ENCODE results near the gene EEF1A1.
"Not testable (repeated sequence)": the region's sequence is repeated elsewhere in the genome, so short reads cannot be mapped to it uniquely, and the experiment has no call there.

The EEF1A1 gene

DNA sequence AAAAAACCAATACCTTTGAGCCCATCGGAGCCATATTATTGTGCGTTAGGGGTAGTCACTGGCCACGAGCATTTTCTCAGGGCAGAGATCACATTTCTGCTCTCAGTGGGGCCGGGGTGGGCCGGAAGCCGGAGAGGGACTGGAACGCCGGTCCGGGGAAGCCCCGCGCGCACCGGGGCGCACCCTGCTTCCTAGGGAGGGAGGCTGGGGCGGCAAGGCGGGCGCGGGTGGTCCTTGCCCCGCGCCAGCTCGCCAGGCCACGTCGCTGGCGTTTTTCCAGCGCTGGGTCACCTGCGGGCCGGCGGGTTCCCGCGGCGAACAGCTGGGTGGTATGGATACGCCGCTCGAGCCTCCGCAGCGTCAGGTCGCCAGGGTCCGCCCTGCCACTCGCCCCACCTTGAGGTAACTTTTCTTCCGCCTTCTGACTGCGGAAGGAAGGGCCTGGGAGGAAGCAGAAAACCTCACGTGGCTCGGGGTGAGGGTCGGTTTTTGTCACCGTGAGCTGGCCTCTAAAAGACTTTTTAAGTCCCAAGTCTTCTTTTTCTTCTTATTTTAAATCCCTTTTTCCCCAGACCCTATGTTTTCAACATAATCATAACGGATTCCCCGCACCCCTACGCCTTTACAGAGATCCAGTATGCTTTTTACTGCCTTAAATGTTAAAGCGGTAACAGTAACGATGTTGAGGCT is 2.7 kb upstream of the EEF1A1 start:
- no peak overlapping the region for H3K4me3 ChIP-seq (ENCODE audit: low read length)
- no peaks in the 10 kb centered on the region for H3K27me3 ChIP-seq (ENCODE audit: insufficient read depth, low read length)
- H3K4me1 ChIP-seq (ENCODE audit: insufficient read depth, low read length) = peaks cover 13% of the 10 kb centered on the region
- H3K36me3 ChIP-seq (ENCODE audit: insufficient read depth, low read length) = peaks cover 17% of the 10 kb centered on the region
- no peaks in the 10 kb centered on the region for H3K9me3 ChIP-seq (ENCODE audit: low read length)
- no peak overlapping the region for H2AFZ ChIP-seq (ENCODE audit: low read depth, low read length)

- H3K4me3 ChIP-seq (ENCODE audit: low read length) = peak overlapping the region; percentile 86
- H3K9me3 ChIP-seq (ENCODE audit: low read length) = no peaks in the 10 kb centered on the region
- peak overlapping the region; percentile 100 for H2AFZ ChIP-seq (ENCODE audit: low read depth, low read length)
- H3K36me3 ChIP-seq (ENCODE audit: insufficient read depth, low read length) = peaks cover 30% of the 10 kb centered on the region
- peaks cover 25% of the 10 kb centered on the region for H3K4me1 ChIP-seq (ENCODE audit: insufficient read depth, low read length)
- no peaks in the 10 kb centered on the region for H3K27me3 ChIP-seq (ENCODE audit: insufficient read depth, low read length)
Observed at GRCh38 chr6:73521351-73521985, 636 bp upstream of the EEF1A1 start.

DNA sequence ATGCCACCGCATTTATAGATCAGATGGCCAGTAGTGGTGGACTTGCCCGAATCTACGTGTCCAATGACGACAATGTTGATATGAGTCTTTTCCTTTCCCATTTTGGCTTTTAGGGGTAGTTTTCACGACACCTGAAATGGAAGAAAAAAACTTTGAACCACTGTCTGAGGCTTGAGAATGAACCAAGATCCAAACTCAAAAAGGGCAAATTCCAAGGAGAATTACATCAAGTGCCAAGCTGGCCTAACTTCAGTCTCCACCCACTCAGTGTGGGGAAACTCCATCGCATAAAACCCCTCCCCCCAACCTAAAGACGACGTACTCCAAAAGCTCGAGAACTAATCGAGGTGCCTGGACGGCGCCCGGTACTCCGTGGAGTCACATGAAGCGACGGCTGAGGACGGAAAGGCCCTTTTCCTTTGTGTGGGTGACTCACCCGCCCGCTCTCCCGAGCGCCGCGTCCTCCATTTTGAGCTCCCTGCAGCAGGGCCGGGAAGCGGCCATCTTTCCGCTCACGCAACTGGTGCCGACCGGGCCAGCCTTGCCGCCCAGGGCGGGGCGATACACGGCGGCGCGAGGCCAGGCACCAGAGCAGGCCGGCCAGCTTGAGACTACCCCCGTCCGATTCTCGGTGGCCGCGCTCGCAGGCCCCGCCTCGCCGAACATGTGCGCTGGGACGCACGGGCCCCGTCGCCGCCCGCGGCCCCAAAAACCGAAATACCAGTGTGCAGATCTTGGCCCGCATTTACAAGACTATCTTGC is 725 bp downstream of the EEF1A1 start:
- Histone ChIP-seq H3K36me3 (ENCODE audit: insufficient read depth, low read length) (peaks cover 41% of the 10 kb centered on the region), H3K4me3 (ENCODE audit: low read length) (peak overlapping the region; percentile 86), H2AFZ (ENCODE audit: low read depth, low read length) (peak overlapping the region; percentile 100), H3K9me3 (ENCODE audit: low read length) (no peaks in the 10 kb centered on the region), H3K4me1 (ENCODE audit: insufficient read depth, low read length) (peaks cover 27% of the 10 kb centered on the region), H3K27me3 (ENCODE audit: insufficient read depth, low read length) (no peaks in the 10 kb centered on the region)

DNA sequence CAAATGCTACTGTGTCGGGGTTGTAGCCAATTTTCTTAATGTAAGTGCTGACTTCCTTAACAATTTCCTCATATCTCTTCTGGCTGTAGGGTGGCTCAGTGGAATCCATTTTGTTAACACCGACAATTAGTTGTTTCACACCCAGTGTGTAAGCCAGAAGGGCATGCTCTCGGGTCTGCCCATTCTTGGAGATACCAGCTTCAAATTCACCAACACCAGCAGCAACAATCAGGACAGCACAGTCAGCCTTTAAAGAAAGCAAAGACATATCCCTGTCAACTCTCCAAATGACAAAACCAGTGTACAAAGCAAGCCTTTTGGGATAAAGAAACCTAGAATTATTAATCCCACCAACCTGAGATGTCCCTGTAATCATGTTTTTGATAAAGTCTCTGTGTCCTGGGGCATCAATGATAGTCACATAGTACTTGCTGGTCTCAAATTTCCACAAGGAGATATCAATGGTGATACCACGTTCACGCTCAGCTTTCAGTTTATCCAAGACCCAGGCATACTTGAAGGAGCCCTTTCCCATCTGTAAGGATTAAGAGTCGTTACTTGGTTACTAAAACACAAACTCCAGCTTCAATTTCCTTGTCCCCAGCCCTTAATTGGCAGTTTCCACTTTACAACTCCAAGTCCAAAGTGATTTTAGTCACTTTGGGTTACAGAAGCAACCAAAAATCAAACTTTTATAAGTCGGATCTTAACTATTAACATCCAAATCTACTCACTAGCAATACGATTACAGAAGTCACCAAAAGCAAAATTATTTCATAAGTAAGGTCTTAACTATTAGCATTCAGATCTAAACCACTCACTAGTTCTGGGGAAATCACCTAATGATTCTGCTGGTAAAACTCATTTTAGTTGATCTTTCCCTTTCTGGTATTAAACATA is 1.6 kb downstream of the EEF1A1 start:
- Histone ChIP-seq H3K4me1 (ENCODE audit: insufficient read depth, low read length) (peaks cover 27% of the 10 kb centered on the region), H3K36me3 (ENCODE audit: insufficient read depth, low read length) (peaks cover 47% of the 10 kb centered on the region), H3K4me3 (ENCODE audit: low read length) (peak overlapping the region; percentile 86), H2AFZ (ENCODE audit: low read depth, low read length) (peak overlapping the region; percentile 100)
- not testable (repeated sequence) for H3K9me3 ChIP-seq (ENCODE audit: low read length); H3K27me3 ChIP-seq (ENCODE audit: insufficient read depth, low read length)

- H3K27me3 ChIP-seq (ENCODE audit: insufficient read depth, low read length); H3K9me3 ChIP-seq (ENCODE audit: low read length); H2AFZ ChIP-seq (ENCODE audit: low read depth, low read length): not testable (repeated sequence)
- Histone ChIP-seq H3K4me1 (ENCODE audit: insufficient read depth, low read length) (peaks cover 27% of the 10 kb centered on the region), H3K4me3 (ENCODE audit: low read length) (peak overlapping the region; percentile 49), H3K36me3 (ENCODE audit: insufficient read depth, low read length) (peaks cover 47% of the 10 kb centered on the region)
Observed at GRCh38 chr6:73518100-73518981, 2.5 kb downstream of the EEF1A1 start.

GRCh38 chr6:73516514-73517489 is 4.0 kb downstream of the EEF1A1 start:
- peaks cover 23% of the 10 kb centered on the region for H3K4me1 ChIP-seq (ENCODE audit: insufficient read depth, low read length)
- no peaks in the 10 kb centered on the region for H3K9me3 ChIP-seq (ENCODE audit: low read length)
- H3K36me3 ChIP-seq (ENCODE audit: insufficient read depth, low read length) = peaks cover 47% of the 10 kb centered on the region
- H2AFZ ChIP-seq (ENCODE audit: low read depth, low read length) = no peak overlapping the region
- peak overlapping the region; percentile 11 for H3K4me3 ChIP-seq (ENCODE audit: low read length)
- no peaks in the 10 kb centered on the region for H3K27me3 ChIP-seq (ENCODE audit: insufficient read depth, low read length)

DNA sequence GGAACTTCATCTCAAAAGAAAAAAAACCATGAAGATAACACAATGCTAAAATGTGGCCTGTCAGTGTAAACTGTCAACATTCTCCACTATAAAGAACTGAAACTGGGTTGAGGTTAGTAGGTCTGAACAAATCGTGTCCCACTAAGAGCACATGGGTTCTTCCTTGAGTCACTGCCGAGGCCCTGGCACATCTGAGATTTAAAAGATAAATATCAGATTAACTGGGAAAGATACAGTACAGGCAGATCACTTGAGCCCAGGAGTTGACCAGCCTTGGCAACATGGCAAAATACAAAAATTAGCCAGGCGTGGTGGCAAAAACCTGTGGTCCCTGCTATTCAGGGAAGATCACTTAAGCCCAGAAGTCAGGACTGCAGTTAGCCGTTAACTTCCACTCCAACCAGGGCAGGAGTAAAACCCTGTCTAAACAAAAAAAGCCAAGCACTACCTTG is 5.6 kb downstream of the EEF1A1 start:
- peaks cover 23% of the 10 kb centered on the region for H3K4me1 ChIP-seq (ENCODE audit: insufficient read depth, low read length)
- H3K36me3 ChIP-seq (ENCODE audit: insufficient read depth, low read length) = peaks cover 45% of the 10 kb centered on the region
- H3K27me3 ChIP-seq (ENCODE audit: insufficient read depth, low read length) = no peaks in the 10 kb centered on the region
- H3K9me3 ChIP-seq (ENCODE audit: low read length) = no peaks in the 10 kb centered on the region
- no peak overlapping the region for H3K4me3 ChIP-seq (ENCODE audit: low read length)
- no peak overlapping the region for H2AFZ ChIP-seq (ENCODE audit: low read depth, low read length)

- H3K36me3 ChIP-seq (ENCODE audit: insufficient read depth, low read length) = peaks cover 40% of the 10 kb centered on the region
- H3K27me3 ChIP-seq (ENCODE audit: insufficient read depth, low read length) = no peaks in the 10 kb centered on the region
- H3K9me3 ChIP-seq (ENCODE audit: low read length) = no peaks in the 10 kb centered on the region
- no peak overlapping the region for H2AFZ ChIP-seq (ENCODE audit: low read depth, low read length)
- H3K4me3 ChIP-seq (ENCODE audit: low read length) = no peak overlapping the region
- H3K4me1 ChIP-seq (ENCODE audit: insufficient read depth, low read length) = peaks cover 23% of the 10 kb centered on the region
Observed at GRCh38 chr6:73514746-73515110, 6.1 kb downstream of the EEF1A1 start.

DNA sequence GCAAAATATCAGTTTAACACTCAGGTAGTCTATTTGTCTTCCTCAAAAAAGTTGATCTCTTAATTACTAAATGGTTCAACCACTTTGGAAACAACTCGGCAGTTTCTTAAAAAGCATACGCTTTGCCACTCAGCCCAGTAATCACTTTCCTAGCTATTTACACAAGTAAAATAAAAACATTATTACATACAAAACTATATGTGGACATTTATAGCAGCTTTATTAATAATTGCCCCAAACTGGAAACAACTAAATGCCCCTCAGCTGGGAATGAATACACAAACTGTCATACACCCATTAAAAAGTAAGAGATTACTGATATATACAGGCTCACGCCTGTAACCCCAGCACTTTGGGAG is 7.4 kb downstream of the EEF1A1 start:
- H3K4me3 ChIP-seq (ENCODE audit: low read length) = no peak overlapping the region
- H3K9me3 ChIP-seq (ENCODE audit: low read length) = no peaks in the 10 kb centered on the region
- H2AFZ ChIP-seq (ENCODE audit: low read depth, low read length) = no peak overlapping the region
- H3K36me3 ChIP-seq (ENCODE audit: insufficient read depth, low read length) = peaks cover 29% of the 10 kb centered on the region
- no peaks in the 10 kb centered on the region for H3K27me3 ChIP-seq (ENCODE audit: insufficient read depth, low read length)
- peaks cover 13% of the 10 kb centered on the region for H3K4me1 ChIP-seq (ENCODE audit: insufficient read depth, low read length)

DNA sequence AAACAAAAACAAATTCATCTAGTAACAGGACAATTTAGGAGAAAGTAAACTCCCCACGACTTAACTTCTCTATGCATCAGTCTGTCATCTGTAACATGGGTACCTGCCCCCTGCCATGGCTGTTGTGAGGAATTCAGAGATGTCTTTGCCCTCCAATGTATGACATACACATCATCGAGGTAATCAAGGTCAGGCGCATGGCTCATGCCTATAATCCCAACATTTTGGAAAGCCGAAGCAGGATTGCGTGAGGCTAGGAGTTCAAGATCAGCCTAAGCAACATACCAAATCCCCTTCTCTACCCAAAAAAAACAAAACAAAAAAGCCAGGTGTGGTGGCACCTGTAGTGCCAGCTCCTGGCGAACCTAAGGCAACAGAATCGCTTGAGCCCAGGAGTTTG is 9.0 kb downstream of the EEF1A1 start:
- no peaks in the 10 kb centered on the region for H3K9me3 ChIP-seq (ENCODE audit: low read length)
- H3K36me3 ChIP-seq (ENCODE audit: insufficient read depth, low read length) = peaks cover 19% of the 10 kb centered on the region
- peaks cover 5% of the 10 kb centered on the region for H3K4me1 ChIP-seq (ENCODE audit: insufficient read depth, low read length)
- H2AFZ ChIP-seq (ENCODE audit: low read depth, low read length) = no peak overlapping the region
- H3K27me3 ChIP-seq (ENCODE audit: insufficient read depth, low read length) = no peaks in the 10 kb centered on the region
- no peak overlapping the region for H3K4me3 ChIP-seq (ENCODE audit: low read length)

DNA sequence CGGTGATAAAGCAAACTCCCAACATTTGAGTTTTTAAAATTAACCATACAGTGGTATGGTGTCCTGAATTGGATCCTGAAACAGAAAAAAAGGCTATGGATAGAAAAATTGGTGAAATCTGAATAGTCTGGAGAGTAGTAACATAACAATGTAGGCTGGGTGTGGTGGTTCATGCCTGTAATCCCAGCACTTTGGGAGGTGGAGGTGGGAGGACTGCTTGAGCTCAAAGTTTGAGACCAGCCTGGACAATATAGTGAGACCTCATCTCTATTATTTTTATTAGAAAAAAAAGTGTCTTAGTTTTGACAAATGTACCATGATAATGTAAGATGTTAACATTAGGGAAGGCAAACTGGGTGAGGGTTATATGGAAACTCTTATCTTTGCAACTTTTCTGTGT is 11.0 kb downstream of the EEF1A1 start:
- Histone ChIP-seq H2AFZ (ENCODE audit: low read depth, low read length) (no peak overlapping the region), H3K4me1 (ENCODE audit: insufficient read depth, low read length) (no peaks in the 10 kb centered on the region), H3K27me3 (ENCODE audit: insufficient read depth, low read length) (no peaks in the 10 kb centered on the region), H3K36me3 (ENCODE audit: insufficient read depth, low read length) (peaks cover 3% of the 10 kb centered on the region), H3K9me3 (ENCODE audit: low read length) (no peaks in the 10 kb centered on the region), H3K4me3 (ENCODE audit: low read length) (no peak overlapping the region)
